ENCODE measurements around the gene DPH2. TPM values are rescaled to one million over a fixed set of nuclear protein-coding genes. Genes with fewer than 3 reads are reported as not detected.

The DPH2 gene
- total RNA-seq, 1 donor from 2014 or later: 51.6 TPM

GRCh38 chr1:43978551-43979260, 8.9 kb downstream of the DPH2 start, which contains the start of gene B4GALT2:
TSS of gene B4GALT2 (plus strand) at chr1:43979210. CDS start at chr1:43981161, 1,951 bp downstream.
- no peak for ATAC-seq (ENCODE audit: low read depth)
- ChIA-PET CTCF (no interaction called here), POLR2A (interaction anchor here (0.5 kb wide), 1 partner anchor 52 kb away, joined by 5 read pairs; no protein-coding TSS in a partner anchor)
- intact Hi-C loops (cut with micrococcal nuclease): loop anchor here (10.0 kb wide), 4 partner anchors 236 to 1644 kb away; partner anchors contain the start of genes CDC20, DMAP1, FOXJ3 and PPCS
- Mint-ChIP-seq H3K9me3 (no peaks in the 10 kb centered on the region), H3K4me3 (peak within 1 kb of the TSS; percentile 92), H3K36me3 (ENCODE audit: low read depth) (peaks cover 27% of the 10 kb centered on the region), H3K4me1 (peaks cover 52% of the 10 kb centered on the region), H3K27me3 (no peaks in the 10 kb centered on the region), H3K27ac (peak within 1 kb of the TSS; percentile 44)
- TF ChIP-seq, protein P1, sequence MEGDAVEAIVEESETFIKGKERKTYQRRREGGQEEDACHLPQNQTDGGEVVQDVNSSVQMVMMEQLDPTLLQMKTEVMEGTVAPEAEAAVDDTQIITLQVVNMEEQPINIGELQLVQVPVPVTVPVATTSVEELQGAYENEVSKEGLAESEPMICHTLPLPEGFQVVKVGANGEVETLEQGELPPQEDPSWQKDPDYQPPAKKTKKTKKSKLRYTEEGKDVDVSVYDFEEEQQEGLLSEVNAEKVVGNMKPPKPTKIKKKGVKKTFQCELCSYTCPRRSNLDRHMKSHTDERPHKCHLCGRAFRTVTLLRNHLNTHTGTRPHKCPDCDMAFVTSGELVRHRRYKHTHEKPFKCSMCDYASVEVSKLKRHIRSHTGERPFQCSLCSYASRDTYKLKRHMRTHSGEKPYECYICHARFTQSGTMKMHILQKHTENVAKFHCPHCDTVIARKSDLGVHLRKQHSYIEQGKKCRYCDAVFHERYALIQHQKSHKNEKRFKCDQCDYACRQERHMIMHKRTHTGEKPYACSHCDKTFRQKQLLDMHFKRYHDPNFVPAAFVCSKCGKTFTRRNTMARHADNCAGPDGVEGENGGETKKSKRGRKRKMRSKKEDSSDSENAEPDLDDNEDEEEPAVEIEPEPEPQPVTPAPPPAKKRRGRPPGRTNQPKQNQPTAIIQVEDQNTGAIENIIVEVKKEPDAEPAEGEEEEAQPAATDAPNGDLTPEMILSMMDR (IDR thresholded peaks at IDR 0.05): no peak
- DNase-seq: peak; percentile 44

DNA sequence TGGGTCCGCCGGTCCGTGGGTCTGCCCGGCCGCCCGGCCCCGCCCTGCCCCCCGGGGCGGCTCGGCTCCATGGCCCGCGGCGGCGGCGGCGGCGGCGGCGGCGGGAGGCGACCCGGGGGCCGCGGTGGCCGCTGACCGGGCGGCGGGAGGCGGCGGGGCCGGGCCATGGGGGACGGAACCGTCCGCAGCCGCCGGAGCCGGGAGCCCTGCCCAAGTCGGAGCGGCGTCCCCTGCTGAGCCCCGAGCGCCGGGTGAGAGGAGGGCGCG, 9.4 kb downstream of the DPH2 start:
- intact Hi-C loops (cut with micrococcal nuclease): loop anchor here (10.0 kb wide), 4 partner anchors 236 to 1644 kb away; partner anchors contain the start of genes CDC20, DMAP1, FOXJ3 and PPCS
- Mint-ChIP-seq H3K27me3 (no peaks in the 10 kb centered on the region), H3K4me1 (peaks cover 47% of the 10 kb centered on the region), H3K4me3 (no peak overlapping the region), H3K27ac (no peak overlapping the region), H3K36me3 (ENCODE audit: low read depth) (peaks cover 24% of the 10 kb centered on the region), H3K9me3 (no peaks in the 10 kb centered on the region)
- CTCF ChIA-PET: no interaction called here
- POLR2A ChIA-PET: no interaction called here
- ATAC-seq (ENCODE audit: low read depth): no peak
- no peak for DNase-seq
- TF ChIP-seq, protein P1 (IDR thresholded peaks at IDR 0.05): no peak

- intact Hi-C loops (cut with micrococcal nuclease): loop anchor here (10.0 kb wide), 4 partner anchors 235 to 1645 kb away; partner anchors contain the start of genes CDC20, DMAP1, FOXJ3 and PPCS
- Mint-ChIP-seq H3K27ac (peak overlapping the region; percentile 43), H3K4me3 (peak overlapping the region; percentile 84), H3K27me3 (no peaks in the 10 kb centered on the region), H3K4me1 (peaks cover 45% of the 10 kb centered on the region), H3K9me3 (no peaks in the 10 kb centered on the region), H3K36me3 (ENCODE audit: low read depth) (peaks cover 23% of the 10 kb centered on the region)
- ChIA-PET POLR2A (no interaction called here), CTCF (no interaction called here)
- TF ChIP-seq, protein P1 (IDR thresholded peaks at IDR 0.05): no peak
- ATAC-seq (ENCODE audit: low read depth) (no peak), DNase-seq (no peak)
Measured at GRCh38 chr1:43979528-43980254, 9.9 kb downstream of the DPH2 start.

DNA sequence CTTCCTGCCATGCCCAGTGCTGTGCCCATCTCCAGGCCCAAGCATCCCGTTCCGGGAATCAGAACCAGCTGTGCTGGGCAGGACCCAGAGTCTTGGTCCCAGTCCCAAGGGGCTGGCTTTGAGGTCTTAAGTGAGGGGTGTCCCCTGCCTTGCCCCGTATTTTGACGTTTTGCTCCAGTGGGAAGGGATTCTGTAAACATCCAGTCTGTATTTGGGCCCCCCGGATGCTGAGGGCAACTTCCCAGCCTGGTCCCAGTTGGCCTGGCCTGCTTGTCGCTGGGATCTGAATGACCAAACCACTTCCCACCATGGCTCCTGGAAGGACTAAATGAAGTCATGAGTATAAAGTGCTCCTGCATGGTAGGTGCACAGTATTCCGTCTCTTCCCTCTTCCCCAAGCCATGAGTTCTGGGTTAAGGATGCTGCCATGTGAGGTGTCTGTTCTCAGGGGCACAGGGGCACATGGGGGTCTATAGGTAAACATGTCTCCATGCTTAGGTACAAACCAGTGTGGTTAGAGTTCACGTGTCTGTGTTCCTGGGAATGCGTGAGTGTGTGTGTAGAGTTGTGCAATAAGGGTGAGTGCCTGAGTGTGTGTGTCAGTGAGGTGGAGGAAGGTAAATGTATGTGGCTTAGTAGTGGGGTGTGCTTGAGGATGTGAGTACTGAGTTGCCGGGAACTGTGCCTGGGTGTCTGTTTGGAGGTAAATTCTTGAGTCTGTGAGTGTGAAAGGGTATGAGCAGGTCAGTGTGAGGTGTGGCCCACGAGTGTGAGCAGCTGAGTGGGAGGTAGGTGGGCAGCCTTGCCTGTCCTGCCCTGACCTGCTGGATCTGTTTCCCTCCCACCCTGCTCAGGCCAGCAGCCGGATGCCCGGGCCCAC, 10.7 kb downstream of the DPH2 start:
- peaks cover 42% of the 10 kb centered on the region for H3K4me1 Mint-ChIP-seq

More for the DNA sequence above, 10.7 kb downstream of the DPH2 start:
- CTCF ChIA-PET: no interaction called here
- peaks cover 21% of the 10 kb centered on the region for H3K36me3 Mint-ChIP-seq (ENCODE audit: low read depth)
- H3K4me3 Mint-ChIP-seq: peak overlapping the region; percentile 84
- POLR2A ChIA-PET: no interaction called here
- no peaks in the 10 kb centered on the region for H3K9me3 Mint-ChIP-seq
- H3K27ac Mint-ChIP-seq: no peak overlapping the region
- TF ChIP-seq, protein P1 (IDR thresholded peaks at IDR 0.05): no peak
- DNase-seq (no peak), ATAC-seq (ENCODE audit: low read depth) (no peak)
- no peaks in the 10 kb centered on the region for H3K27me3 Mint-ChIP-seq
- intact Hi-C loops (cut with micrococcal nuclease): no loop called here

Data from activated B cell treated with CpG ODN at 0.5 μM for 24 hours (primary cell).